Subcutaneous adipose tissue (tissue), 4 donors: ENCODE results near the gene SLC26A4. TPM values are rescaled to one million over a fixed set of nuclear protein-coding genes. Genes with fewer than 3 reads are reported as not detected.

Experiments
- total RNA-seq, 4 donors: library from RNA; depleted of rRNA; stranded (reverse); fragments of >200 nt; gene quantifications; one replicate each; pipeline ENCODE4 v1.1.0, GENCODE V29; 2016
- TF ChIP-seq, protein P1 (sequence below): fragments of 450-650 bp; IDR thresholded peaks from one replicate; pipeline ENCODE4 v1.5.1; 2016; ENCODE audit warnings: low read depth, mild to moderate bottlenecking, control low read depth, antibody characterized with exemption, moderate library complexity

SLC26A4 gene
- total RNA-seq, 4 donors from 2014 or later = 0.16 to 0.34 (median 0.20) TPM

DNA sequence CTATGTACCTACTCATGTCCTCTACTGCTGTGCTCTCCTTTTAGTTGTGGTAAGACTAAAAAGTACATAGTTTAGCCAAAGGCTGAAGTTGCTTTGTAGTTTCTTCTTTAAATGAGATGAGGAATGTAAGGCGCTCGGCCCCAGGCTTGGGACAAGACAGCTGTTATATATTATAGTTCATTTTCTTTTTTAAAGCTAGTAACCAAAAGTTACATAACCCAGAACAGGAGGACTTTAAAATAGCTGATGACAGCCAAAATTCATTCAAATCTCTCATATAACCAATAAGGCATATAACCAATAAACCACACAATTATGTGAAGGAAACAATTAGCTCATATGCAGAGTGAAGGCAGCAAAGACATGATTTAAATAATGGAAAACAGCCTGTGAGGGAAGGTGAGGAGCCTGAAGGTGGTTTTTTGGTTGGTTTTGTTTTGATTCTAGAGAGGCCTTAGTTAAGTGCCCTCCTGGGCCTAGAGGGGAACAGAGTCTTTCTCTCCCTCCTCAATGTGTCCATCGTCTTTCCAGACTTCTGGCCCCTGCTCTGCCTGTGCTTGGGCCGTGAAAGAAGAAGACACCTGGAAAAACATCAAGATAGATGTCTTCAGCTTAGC, 35.8 kb downstream of the SLC26A4 start:
- TF ChIP-seq, protein P1, sequence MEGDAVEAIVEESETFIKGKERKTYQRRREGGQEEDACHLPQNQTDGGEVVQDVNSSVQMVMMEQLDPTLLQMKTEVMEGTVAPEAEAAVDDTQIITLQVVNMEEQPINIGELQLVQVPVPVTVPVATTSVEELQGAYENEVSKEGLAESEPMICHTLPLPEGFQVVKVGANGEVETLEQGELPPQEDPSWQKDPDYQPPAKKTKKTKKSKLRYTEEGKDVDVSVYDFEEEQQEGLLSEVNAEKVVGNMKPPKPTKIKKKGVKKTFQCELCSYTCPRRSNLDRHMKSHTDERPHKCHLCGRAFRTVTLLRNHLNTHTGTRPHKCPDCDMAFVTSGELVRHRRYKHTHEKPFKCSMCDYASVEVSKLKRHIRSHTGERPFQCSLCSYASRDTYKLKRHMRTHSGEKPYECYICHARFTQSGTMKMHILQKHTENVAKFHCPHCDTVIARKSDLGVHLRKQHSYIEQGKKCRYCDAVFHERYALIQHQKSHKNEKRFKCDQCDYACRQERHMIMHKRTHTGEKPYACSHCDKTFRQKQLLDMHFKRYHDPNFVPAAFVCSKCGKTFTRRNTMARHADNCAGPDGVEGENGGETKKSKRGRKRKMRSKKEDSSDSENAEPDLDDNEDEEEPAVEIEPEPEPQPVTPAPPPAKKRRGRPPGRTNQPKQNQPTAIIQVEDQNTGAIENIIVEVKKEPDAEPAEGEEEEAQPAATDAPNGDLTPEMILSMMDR = no peak

DNA sequence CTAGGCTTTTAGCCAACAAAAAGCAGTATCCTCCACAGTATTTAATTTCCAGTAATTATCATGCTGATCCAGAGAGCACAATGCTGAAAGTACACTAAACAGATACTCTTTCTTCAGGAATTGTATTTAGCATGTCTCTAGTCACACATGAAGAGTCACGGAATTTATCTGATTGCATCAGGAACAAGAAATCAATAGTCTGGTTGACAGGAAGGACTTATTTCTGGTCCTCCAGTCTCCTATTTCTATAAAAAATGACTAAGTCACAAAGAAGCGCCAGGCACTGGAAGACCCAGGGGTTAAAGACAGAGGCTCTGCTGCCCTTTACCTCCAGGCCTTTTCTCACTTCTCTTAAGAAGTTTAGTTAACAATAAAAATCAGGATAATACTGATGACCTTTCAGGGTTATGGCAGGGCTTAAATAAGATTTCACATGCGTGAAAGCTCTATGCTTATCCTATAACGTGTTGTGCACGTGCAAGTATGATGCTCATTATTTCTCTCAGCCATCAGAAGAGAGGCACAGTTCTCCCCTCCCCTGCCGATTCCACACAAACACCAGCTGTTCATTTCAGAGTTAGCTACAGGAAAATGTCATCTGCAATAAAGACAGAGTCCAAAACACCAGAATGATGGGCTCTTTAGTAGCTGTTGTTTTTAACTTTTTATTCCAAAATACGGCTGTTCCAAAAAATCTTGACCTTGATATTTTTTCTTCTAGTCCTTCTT, 36.9 kb downstream of the SLC26A4 start:
- TF ChIP-seq, protein P1 = no peak

DNA sequence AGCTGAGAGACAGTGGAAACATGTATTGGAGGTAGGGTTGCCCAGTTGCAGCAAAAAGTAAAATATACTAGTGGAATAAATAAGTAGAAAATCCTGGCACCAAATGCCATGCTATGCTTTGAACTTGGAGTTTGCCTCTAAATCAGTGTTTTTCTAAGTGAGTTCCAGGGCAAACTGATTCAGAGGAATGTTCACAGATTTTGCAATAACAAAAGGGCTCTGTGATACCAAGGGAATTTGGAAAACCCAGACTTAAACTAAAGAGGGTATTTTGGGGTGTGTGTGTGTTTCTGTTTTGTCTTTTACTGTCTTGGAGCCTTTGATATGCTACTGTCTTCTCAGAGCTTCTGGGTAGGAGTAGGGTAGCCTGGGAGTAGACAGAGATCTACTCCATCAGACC, 39.9 kb downstream of the SLC26A4 start:
- TF ChIP-seq, protein P1 = no peak

DNA sequence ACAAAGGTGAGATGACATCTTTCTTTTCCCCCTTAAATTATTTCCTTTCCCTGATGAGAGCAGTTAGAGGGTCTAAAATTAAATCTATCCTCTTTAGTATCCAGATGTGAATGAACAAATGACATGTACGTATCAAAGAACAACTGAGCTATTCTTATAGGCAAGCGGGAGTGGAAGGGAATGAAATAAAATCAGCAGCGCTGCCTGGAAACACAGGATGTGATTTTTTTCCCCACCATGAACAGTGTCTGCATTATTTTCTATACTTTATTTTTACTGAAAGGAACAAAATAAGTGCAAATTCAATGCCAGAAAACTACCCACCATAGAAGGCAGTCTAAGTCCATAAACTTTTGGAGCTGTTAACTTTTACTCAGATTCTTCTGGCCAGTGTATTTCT, 40.6 kb downstream of the SLC26A4 start:
- TF ChIP-seq, protein P1 = no peak

DNA sequence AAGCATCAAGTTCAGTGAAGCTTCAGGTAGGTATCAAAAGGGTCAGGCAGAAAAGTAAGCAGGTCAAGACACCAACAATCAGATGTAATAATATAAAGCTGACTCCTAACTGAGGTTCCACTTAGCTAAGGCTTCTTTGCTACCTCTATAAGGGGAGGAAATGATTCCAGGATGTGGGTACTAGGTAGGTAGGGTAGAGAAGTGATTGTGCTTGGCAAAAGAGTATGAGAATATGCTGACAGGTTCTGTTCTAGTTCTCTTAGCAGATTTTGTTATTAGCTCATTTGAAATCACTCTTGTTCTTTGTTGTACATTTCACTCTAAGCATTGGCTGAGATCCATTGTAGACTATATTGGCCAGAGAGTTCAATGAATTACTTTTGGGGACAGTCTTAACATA, 42.6 kb downstream of the SLC26A4 start:
- TF ChIP-seq, protein P1 = no peak

DNA sequence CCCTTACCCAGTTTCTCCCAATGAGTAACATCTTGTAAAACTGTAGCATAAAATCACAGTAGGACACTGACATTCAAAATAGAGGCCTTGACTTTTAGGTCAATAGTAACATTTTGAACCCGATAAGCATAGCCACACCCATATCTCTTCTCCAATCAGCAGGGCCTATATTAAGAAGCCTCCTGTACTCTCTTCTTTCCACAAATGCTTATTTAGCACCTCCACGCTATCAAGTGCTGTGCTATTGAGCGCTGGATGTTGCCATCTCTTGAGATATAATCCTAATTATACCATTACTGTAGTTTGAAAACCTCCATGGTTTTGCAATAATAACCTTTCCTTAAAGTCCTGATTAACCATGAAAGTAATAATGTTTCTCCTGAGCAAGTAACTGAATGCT, 43.2 kb downstream of the SLC26A4 start:
- TF ChIP-seq, protein P1 = no peak

DNA sequence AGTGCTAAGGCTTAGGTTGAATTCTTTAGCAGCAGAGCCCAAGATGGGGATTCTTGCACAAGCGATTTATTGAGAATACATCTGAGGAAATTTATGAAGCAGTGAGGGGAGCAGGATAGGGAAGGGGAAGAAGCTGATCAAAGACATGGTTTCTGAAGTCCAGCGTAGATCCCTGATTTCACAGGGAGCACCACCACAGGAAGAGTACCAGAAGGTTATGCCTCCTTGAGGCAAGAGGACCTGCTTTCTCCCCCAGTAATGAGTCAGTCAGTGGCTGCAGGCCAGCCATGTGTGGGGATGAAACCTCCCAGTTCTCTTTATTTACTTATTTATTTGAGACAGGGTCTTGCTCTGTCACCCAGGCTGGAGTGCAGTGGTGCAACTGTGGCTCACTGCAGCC, 48.3 kb downstream of the SLC26A4 start:
- TF ChIP-seq, protein P1 = no peak
